Measurements from ENCODE around the gene GSTT2B. TPM values are rescaled to one million over a fixed set of nuclear protein-coding genes. Genes with fewer than 3 reads are reported as not detected.

Gene GSTT2B
- total and polyA plus RNA-seq, 10 of the 15 experiments (the other 5 are each of a cell fraction or from before 2014, with no cell fraction given) = 0.15 to 0.29 (median 0.21) TPM; not detected in 7

GRCh38 chr22:23913661-23914353, 47.2 kb downstream of the GSTT2B start (continued):
- TF ChIP-seq PRDM15 (CRISPR knock-in tag; IDR thresholded peaks at IDR 0.05) = no peak
- no peak for TF ChIP-seq CBX3 (IDR thresholded peaks at IDR 0.05; ENCODE audit: borderline replicate concordance, low read depth)
- no peak for TF ChIP-seq EZH2 (IDR thresholded peaks at IDR 0.05; ENCODE audit: borderline replicate concordance, control insufficient read depth, low read depth, low read length)
- TF ChIP-seq SMARCA5 (IDR thresholded peaks at IDR 0.05) = no peak
- TF ChIP-seq SP1 (IDR thresholded peaks at IDR 0.05; ENCODE audit: low read depth, low read length) = peak; percentile 72
- peak in 1 of 2 experiments; percentile 79; a peak in 2 of 3 replicates for TF ChIP-seq EGR1 (IDR thresholded peaks at IDR 0.05; ENCODE audit: borderline replicate concordance in 1 of 2, low read depth in 2 of 2, low read length in 2 of 2)
- peak; percentile 66 for TF ChIP-seq EED (IDR thresholded peaks at IDR 0.05; ENCODE audit: low read depth)
- no peak; the same call in 2 of the 3 replicates for TF ChIP-seq POU2F2 (IDR thresholded peaks at IDR 0.05; ENCODE audit: borderline replicate concordance, low read depth, low read length)
- no peak for TF ChIP-seq JUNB (IDR thresholded peaks at IDR 0.05)
- TF ChIP-seq ZNF207 (IDR thresholded peaks at IDR 0.05; ENCODE audit: borderline replicate concordance) = no peak
- TF ChIP-seq FOXK2 (IDR thresholded peaks at IDR 0.05) = no peak; the same call in 1 of the 2 replicates
- peak; percentile 79; the same call in 1 of the 2 replicates for TF ChIP-seq NBN (IDR thresholded peaks at IDR 0.05)
- TF ChIP-seq MTA3 (IDR thresholded peaks at IDR 0.05; ENCODE audit: borderline replicate concordance, low read length) = 0 out of 2 replicates have a peak, but pooled peaks have one; percentile 78
- TF ChIP-seq TBL1XR1 (IDR thresholded peaks at IDR 0.05; ENCODE audit: low read depth, low read length) = no peak
- no peak for TF ChIP-seq ZNF622 (IDR thresholded peaks at IDR 0.05)
- TF ChIP-seq NFYA (IDR thresholded peaks at IDR 0.05; ENCODE audit: borderline replicate concordance, low read depth, low read length) = no peak
- TF ChIP-seq ATF2 (IDR thresholded peaks at IDR 0.05; ENCODE audit: low read length) = no peak
- no peak for TF ChIP-seq IRF4 (IDR thresholded peaks at IDR 0.05; ENCODE audit: low read depth, low read length)
- no peak for TF ChIP-seq ATF3 (IDR thresholded peaks at IDR 0.05; ENCODE audit: borderline replicate concordance, extremely low read depth, low read depth, low read length)
- no peak for TF ChIP-seq USF2 (IDR thresholded peaks at IDR 0.05; ENCODE audit: borderline replicate concordance, low read depth, low read length)
- peak; percentile 11; the same call in 1 of the 2 replicates for TF ChIP-seq RCOR1 (conservative IDR thresholded peaks at IDR 0.05; ENCODE audit: low read depth, low read length)
- peak; percentile 73 for TF ChIP-seq SMAD1 (IDR thresholded peaks at IDR 0.05; ENCODE audit: low read depth, partially characterized antibody)
- TF ChIP-seq IRF3 (IDR thresholded peaks at IDR 0.05) = no peak
- TF ChIP-seq CHD2 (IDR thresholded peaks at IDR 0.05; ENCODE audit: borderline replicate concordance, low read depth, low read length) = 0 out of 2 replicates have a peak, but pooled peaks have one; percentile 35
